ENCODE results near the gene DGAT2. TPM values are rescaled to one million over a fixed set of nuclear protein-coding genes. Genes with fewer than 3 reads are reported as not detected.
A peak's percentile ranks its signal among the peaks of the same experiment; 100 is the strongest.

DGAT2 gene
- total RNA-seq, 2 donors from 2014 or later: 1.00 to 3.1 TPM

GRCh38 chr11:75809111-75809510 lies 40.5 kb downstream of the DGAT2 start:
- Mint-ChIP-seq H3K9me3 (no peaks in the 10 kb centered on the region), H3K36me3 (no peaks in the 10 kb centered on the region), H3K27ac (no peak overlapping the region), H3K4me1 (ENCODE audit: low read depth in 2 of 2) (peaks cover 0 to 4% of the 10 kb centered on the region in 2 donors), H3K27me3 (no peaks in the 10 kb centered on the region), H3K4me3 (no peak overlapping the region)
- ATAC-seq: no peak
- DNase-seq (ENCODE audit: low spot score): no peak

GRCh38 chr11:75809991-75810390 lies 41.4 kb downstream of the DGAT2 start:
- H3K4me3 Mint-ChIP-seq: no peak overlapping the region
- no peak for DNase-seq (ENCODE audit: low spot score)
- no peak for ATAC-seq

GRCh38 chr11:75810637-75811390 lies 42.2 kb downstream of the DGAT2 start:
- no peak overlapping the region for H3K27ac Mint-ChIP-seq
- peaks cover 0 to 7% of the 10 kb centered on the region in 2 donors for H3K4me1 Mint-ChIP-seq (ENCODE audit: low read depth in 2 of 2)
- ATAC-seq: no peak
- no peaks in the 10 kb centered on the region for H3K27me3 Mint-ChIP-seq
- no peaks in the 10 kb centered on the region for H3K9me3 Mint-ChIP-seq
- H3K36me3 Mint-ChIP-seq: no peaks in the 10 kb centered on the region
- H3K4me3 Mint-ChIP-seq: no peak overlapping the region
- no peak for DNase-seq (ENCODE audit: low spot score)

More at GRCh38 chr11:75809991-75810390, 41.4 kb downstream of the DGAT2 start:
- no peak overlapping the region for H3K27ac Mint-ChIP-seq
- no peaks in the 10 kb centered on the region for H3K27me3 Mint-ChIP-seq
- no peaks in the 10 kb centered on the region for H3K36me3 Mint-ChIP-seq
- peaks cover 0 to 7% of the 10 kb centered on the region in 2 donors for H3K4me1 Mint-ChIP-seq (ENCODE audit: low read depth in 2 of 2)
- H3K9me3 Mint-ChIP-seq: no peaks in the 10 kb centered on the region

GRCh38 chr11:75811485-75811884 lies 42.9 kb downstream of the DGAT2 start:
- H3K27ac Mint-ChIP-seq: no peak overlapping the region
- peaks cover 0 to 7% of the 10 kb centered on the region in 2 donors for H3K4me1 Mint-ChIP-seq (ENCODE audit: low read depth in 2 of 2)
- H3K4me3 Mint-ChIP-seq: no peak overlapping the region
- no peak for ATAC-seq
- no peaks in the 10 kb centered on the region for H3K9me3 Mint-ChIP-seq
- DNase-seq (ENCODE audit: low spot score): no peak
- no peaks in the 10 kb centered on the region for H3K36me3 Mint-ChIP-seq
- H3K27me3 Mint-ChIP-seq: no peaks in the 10 kb centered on the region

- Mint-ChIP-seq H3K36me3 (no peaks in the 10 kb centered on the region), H3K9me3 (no peaks in the 10 kb centered on the region), H3K27me3 (no peaks in the 10 kb centered on the region), H3K27ac (no peak overlapping the region), H3K4me1 (ENCODE audit: low read depth in 2 of 2) (peaks cover 0 to 7% of the 10 kb centered on the region in 2 donors), H3K4me3 (no peak overlapping the region)
- DNase-seq (ENCODE audit: low spot score) (no peak), ATAC-seq (no peak)
Observed at GRCh38 chr11:75812542-75813040, 44.0 kb downstream of the DGAT2 start.

DNA sequence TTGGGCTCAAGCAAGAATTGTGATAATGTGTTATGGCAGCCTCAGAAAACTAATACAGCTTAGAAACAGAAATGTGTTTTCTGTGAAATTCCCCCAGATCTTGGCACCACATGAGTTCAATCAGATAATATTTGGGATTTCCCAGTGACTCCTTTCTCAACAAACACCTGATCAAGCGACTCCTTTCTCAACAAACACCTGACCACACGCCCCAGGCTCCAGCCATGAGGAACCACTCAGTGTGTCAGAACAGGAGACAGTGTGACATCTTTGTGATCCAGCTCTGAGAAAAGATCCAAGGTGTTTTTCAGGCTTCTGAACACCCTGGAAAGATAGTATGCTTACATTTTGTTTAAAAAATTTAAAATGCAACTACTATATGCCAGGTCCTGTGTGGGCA lies 44.5 kb downstream of the DGAT2 start:
- Mint-ChIP-seq H3K27me3 (no peaks in the 10 kb centered on the region), H3K4me1 (ENCODE audit: low read depth in 2 of 2) (peaks cover 0 to 7% of the 10 kb centered on the region in 2 donors), H3K36me3 (no peaks in the 10 kb centered on the region), H3K27ac (peak overlapping the region; percentile 38 to 68), H3K4me3 (peak overlapping the region; percentile 69), H3K9me3 (no peaks in the 10 kb centered on the region)
- DNase-seq (ENCODE audit: low spot score): no peak
- ATAC-seq: no peak

DNA sequence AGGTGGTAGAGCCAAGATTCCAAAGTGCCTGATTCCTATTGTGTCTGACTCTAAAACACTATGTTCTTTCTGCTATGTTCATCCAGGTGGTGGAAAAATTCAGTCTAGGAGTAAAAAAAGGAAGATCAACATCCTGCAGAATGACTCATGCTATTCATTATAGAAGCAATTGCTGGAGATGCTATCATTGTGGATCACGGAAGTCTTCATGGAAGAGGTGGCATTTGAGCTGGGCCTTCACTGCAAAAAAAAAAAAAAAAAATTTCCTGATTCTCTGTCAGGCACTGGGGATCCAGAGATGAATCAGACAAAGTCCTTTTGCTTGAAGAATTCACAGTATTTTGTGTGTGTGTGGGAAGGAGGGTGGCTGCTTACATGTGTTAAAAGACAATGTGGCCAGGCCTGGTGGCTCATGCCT lies 45.1 kb downstream of the DGAT2 start:
- Mint-ChIP-seq H3K9me3 (no peaks in the 10 kb centered on the region), H3K4me3 (peak overlapping the region; percentile 69), H3K4me1 (ENCODE audit: low read depth in 2 of 2) (peaks cover 0 to 7% of the 10 kb centered on the region in 2 donors), H3K27ac (peak overlapping the region; percentile 38 to 68), H3K27me3 (no peaks in the 10 kb centered on the region), H3K36me3 (no peaks in the 10 kb centered on the region)
- DNase-seq (ENCODE audit: low spot score) (no peak), ATAC-seq (no peak)

DNA sequence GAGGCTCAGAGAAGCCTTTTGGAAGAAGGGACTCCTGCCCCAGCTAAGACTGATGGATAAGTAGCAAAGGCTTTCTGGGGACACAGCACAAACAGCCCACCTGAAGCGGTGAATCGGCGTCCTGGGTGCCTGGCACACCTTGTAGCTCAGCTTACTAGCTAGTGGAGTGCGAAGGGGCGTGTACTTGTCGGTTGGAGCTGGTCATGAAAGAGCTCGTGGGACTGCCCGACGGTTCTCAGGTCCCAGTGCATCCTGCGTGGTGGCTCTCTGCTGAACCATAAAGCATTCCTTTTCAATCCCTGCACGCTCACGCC lies 45.7 kb downstream of the DGAT2 start:
- ATAC-seq: peak; percentile 1 to 29
- Mint-ChIP-seq H3K4me3 (no peak overlapping the region), H3K9me3 (no peaks in the 10 kb centered on the region), H3K4me1 (ENCODE audit: low read depth in 2 of 2) (peaks cover 0 to 7% of the 10 kb centered on the region in 2 donors), H3K27ac (peak overlapping the region in 1 of 2 donors; percentile 91), H3K36me3 (no peaks in the 10 kb centered on the region), H3K27me3 (no peaks in the 10 kb centered on the region)
- no peak for DNase-seq (ENCODE audit: low spot score)

- no peaks in the 10 kb centered on the region for H3K27me3 Mint-ChIP-seq
- ATAC-seq (peak; percentile 97), DNase-seq (ENCODE audit: low spot score) (peak; percentile 98)
- H3K4me1 Mint-ChIP-seq (ENCODE audit: low read depth in 2 of 2): peaks cover 0 to 7% of the 10 kb centered on the region in 2 donors
- H3K4me3 Mint-ChIP-seq: no peak within 1 kb of the TSS
- peak within 1 kb of the TSS in 1 of 2 donors; percentile 91 for H3K27ac Mint-ChIP-seq
- H3K36me3 Mint-ChIP-seq: no peaks in the 10 kb centered on the region
- no peaks in the 10 kb centered on the region for H3K9me3 Mint-ChIP-seq
Observed at GRCh38 chr11:75814677-75815344, 46.2 kb downstream of the DGAT2 start, which contains the start of gene UVRAG. TSS of gene UVRAG (plus strand) at chr11:75815210. CDS start at chr11:75815408, 198 bp downstream.

DNA sequence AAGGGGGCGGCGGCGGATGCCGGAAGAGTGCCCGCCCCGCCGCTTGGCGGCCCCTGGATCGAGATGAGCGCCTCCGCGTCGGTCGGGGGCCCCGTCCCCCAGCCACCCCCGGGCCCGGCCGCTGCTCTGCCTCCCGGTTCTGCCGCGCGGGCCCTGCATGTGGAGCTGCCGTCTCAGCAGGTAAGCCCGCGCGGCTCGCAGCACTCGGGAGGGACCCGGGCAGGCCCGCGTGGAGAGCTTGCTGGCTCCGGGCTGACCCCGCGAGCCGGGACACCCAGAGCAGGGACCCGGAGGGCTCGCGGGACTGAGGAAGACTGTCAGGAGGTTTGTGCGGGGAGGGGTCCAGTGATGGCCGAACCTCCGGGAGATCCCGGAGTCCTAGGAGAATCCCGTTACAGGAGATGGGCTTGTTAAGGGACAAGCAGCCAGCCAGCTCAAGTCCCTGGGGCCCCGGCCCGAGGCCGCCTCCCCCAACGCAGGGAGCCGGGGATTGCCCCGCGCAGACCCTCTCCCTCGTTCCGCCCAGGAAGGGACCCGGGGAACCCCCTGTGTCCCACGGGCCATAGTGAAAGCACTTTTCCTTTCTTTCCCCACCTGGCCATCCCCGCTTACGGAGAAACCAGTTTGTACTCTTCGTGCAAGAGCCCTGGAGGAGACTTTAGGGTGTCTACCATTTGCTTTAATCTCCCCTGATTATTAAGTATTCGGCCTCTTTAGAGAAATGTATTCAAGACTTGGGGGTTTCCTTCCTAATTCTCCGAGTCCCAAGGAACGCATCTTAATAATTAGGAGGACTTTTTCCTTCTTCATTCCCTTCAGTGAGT lies 47.0 kb downstream of the DGAT2 start:
- Mint-ChIP-seq H3K4me3 (no peak overlapping the region), H3K36me3 (no peaks in the 10 kb centered on the region), H3K27ac (peak overlapping the region in 1 of 2 donors; percentile 91), H3K9me3 (no peaks in the 10 kb centered on the region), H3K4me1 (ENCODE audit: low read depth in 2 of 2) (peaks cover 0 to 7% of the 10 kb centered on the region in 2 donors), H3K27me3 (no peaks in the 10 kb centered on the region)
- peak in 1 of 2 donors; percentile 50 for ATAC-seq
- peak; percentile 71 for DNase-seq (ENCODE audit: low spot score)

DNA sequence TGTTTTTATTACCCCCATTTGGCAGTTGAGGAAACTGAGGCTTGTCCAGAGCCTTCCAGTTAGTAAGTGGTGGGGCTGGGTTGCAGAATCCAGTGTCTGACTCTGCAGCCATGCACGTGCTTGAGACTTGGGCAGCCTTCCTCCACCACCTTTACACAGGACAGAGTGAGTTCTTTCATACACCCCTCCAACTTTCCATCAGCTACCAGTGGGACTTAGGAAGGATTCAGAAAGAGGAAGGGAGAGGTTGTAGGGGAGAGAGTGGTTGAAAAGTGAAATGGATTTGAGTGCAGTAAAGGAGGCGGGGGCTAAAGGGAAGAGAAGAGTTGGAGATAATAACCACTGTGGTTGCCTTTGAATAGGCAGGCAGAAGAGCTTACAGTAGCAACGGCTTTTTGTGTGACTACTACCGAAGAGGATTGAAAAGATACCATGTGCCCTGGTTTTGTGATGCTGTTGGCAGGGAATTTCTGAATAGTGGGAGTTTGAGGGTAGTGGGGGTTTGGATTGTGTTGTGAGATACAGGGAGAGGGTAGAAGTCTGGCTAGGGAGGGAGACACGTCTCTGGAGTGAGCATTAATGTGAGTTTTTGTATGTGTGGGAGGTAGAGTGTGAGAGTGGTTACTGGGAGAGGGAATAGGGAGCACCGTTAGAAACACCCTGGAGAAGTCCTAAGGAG lies 48.1 kb downstream of the DGAT2 start:
- H3K27me3 Mint-ChIP-seq: no peaks in the 10 kb centered on the region
- no peaks in the 10 kb centered on the region for H3K36me3 Mint-ChIP-seq
- no peak overlapping the region for H3K4me3 Mint-ChIP-seq
- no peak overlapping the region for H3K27ac Mint-ChIP-seq
- H3K9me3 Mint-ChIP-seq: no peaks in the 10 kb centered on the region
- DNase-seq (ENCODE audit: low spot score) (no peak), ATAC-seq (no peak)
- peaks cover 3 to 14% of the 10 kb centered on the region in 2 donors for H3K4me1 Mint-ChIP-seq (ENCODE audit: low read depth in 2 of 2)

DNA sequence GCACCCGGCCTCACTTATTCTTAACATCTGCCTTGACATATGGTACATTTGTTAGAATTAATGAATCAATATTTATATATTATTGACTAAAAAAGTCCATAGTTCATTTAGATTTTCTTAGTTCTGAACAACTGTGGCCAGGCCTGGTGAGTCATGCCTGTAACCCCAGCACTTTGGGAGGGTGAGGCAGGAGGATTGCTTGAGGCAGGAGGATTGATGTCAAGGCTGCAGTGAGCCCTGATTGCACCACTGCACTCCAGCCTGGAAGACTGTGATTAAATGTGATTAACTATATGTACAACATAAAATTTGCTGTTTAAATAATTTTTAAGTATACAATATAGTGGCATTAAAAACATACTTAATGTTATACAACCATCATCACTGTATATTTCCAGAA lies 52.1 kb downstream of the DGAT2 start:
- H3K4me1 Mint-ChIP-seq (ENCODE audit: low read depth in 2 of 2): peaks cover 14% of the 10 kb centered on the region in 2 donors
- no peak overlapping the region for H3K4me3 Mint-ChIP-seq
- H3K36me3 Mint-ChIP-seq: no peaks in the 10 kb centered on the region

GRCh38 chr11:75821202-75821601 lies 52.6 kb downstream of the DGAT2 start:
- DNase-seq (ENCODE audit: low spot score): no peak
- H3K4me1 Mint-ChIP-seq (ENCODE audit: low read depth in 2 of 2): peaks cover 14 to 17% of the 10 kb centered on the region in 2 donors
- no peaks in the 10 kb centered on the region for H3K9me3 Mint-ChIP-seq
- H3K27ac Mint-ChIP-seq: no peak overlapping the region
- no peak overlapping the region for H3K4me3 Mint-ChIP-seq
- no peak for ATAC-seq
- H3K36me3 Mint-ChIP-seq: no peaks in the 10 kb centered on the region
- no peaks in the 10 kb centered on the region for H3K27me3 Mint-ChIP-seq

More for the DNA sequence above, 52.1 kb downstream of the DGAT2 start:
- Mint-ChIP-seq H3K27me3 (no peaks in the 10 kb centered on the region), H3K27ac (no peak overlapping the region), H3K9me3 (no peaks in the 10 kb centered on the region)
- ATAC-seq (no peak), DNase-seq (ENCODE audit: low spot score) (no peak)

Data from natural killer cell treated with Interleukin-12 subunit alpha and Interleukin-12 subunit beta and Interleukin-15 and Interleukin-18, amount 100 ng/mL, for 72 hours (primary cell).